ENCODE results near the gene TMOD4.

Gene TMOD4

DNA sequence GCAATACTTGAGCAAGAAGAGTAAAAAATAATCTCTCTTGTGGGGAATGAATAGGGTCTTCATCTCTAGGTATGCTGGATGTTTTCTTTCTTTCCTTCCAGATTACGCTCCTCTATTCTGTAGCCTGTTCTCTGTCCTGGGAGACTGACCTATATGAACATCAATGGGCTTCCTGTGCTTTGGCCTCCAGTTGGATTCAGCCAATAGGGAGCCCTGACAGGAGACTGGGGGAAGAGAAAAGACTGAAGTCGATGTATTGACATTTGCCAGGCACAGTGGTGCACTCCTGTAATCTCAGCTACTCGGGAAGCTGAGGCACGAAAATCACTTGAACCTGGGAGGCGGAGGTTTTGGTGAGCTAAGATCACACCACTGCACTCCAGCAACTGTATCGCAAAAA lies 47.0 kb downstream of the TMOD4 start:
- H3K4me3 ChIP-seq (ENCODE audit: low read depth, low read length): no peak overlapping the region
- no peaks in the 10 kb centered on the region for H3K9me3 ChIP-seq (ENCODE audit: severe bottlenecking)
- DNase-seq: no peak
- TF ChIP-seq, protein P1, sequence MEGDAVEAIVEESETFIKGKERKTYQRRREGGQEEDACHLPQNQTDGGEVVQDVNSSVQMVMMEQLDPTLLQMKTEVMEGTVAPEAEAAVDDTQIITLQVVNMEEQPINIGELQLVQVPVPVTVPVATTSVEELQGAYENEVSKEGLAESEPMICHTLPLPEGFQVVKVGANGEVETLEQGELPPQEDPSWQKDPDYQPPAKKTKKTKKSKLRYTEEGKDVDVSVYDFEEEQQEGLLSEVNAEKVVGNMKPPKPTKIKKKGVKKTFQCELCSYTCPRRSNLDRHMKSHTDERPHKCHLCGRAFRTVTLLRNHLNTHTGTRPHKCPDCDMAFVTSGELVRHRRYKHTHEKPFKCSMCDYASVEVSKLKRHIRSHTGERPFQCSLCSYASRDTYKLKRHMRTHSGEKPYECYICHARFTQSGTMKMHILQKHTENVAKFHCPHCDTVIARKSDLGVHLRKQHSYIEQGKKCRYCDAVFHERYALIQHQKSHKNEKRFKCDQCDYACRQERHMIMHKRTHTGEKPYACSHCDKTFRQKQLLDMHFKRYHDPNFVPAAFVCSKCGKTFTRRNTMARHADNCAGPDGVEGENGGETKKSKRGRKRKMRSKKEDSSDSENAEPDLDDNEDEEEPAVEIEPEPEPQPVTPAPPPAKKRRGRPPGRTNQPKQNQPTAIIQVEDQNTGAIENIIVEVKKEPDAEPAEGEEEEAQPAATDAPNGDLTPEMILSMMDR (IDR thresholded peaks at IDR 0.05; ENCODE audit: low read depth, low read length): no peak
- H3K36me3 ChIP-seq: peaks cover 28% of the 10 kb centered on the region
- H3K27ac ChIP-seq: no peak overlapping the region
- H3K27me3 ChIP-seq (ENCODE audit: insufficient read depth, low read depth, severe bottlenecking): no peaks in the 10 kb centered on the region

DNA sequence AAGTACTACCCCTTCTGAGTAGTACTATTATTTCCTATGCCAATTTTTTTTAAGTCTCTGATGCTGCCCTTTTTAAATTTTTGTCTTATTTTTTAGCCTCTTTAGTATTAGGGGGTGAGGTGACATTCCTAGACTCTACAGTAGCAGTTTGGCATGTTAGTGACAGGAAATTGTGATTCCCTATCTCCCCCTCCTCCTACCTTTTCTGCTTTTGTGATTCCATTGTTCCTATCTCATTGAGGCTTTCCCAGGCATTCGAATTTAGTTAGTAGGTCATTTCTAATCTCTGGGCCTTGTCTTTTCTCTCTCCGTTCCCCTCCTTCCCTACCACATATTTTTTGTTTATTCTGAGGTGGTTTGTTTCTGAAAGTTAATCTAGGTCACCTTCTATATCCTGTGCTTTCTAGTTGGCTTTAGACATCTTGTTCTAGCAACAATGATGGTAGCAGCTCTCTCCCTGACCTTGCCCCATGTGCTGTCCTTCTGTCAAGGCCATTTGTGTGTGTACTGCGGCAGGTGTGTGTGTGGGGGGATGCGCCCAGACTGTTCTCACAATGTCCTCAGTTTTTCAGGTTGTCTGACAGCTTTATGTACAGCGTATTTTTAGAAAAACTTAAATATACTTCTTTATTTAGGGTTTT lies 50.9 kb downstream of the TMOD4 start:
- Histone ChIP-seq H3K4me3 (ENCODE audit: low read depth, low read length) (no peak overlapping the region), H3K9me3 (ENCODE audit: severe bottlenecking) (no peaks in the 10 kb centered on the region), H3K27ac (no peak overlapping the region), H3K27me3 (ENCODE audit: insufficient read depth, low read depth, severe bottlenecking) (no peaks in the 10 kb centered on the region), H3K36me3 (no peaks in the 10 kb centered on the region; the same call in 1 of the 2 replicates)
- TF ChIP-seq, protein P1 (IDR thresholded peaks at IDR 0.05; ENCODE audit: low read depth, low read length): no peak
- DNase-seq: no peak
